ENCODE data around the gene ATP10B. TPM values are rescaled to one million over a fixed set of nuclear protein-coding genes. Genes with fewer than 3 reads are reported as not detected.
"Not testable (repeated sequence)": the region's sequence is repeated elsewhere in the genome, so short reads cannot be mapped to it uniquely, and the experiment has no call there.

The ATP10B gene
- total and polyA plus RNA-seq, 4 donors: 0.32 to 0.88 TPM; not detected in 2

DNA sequence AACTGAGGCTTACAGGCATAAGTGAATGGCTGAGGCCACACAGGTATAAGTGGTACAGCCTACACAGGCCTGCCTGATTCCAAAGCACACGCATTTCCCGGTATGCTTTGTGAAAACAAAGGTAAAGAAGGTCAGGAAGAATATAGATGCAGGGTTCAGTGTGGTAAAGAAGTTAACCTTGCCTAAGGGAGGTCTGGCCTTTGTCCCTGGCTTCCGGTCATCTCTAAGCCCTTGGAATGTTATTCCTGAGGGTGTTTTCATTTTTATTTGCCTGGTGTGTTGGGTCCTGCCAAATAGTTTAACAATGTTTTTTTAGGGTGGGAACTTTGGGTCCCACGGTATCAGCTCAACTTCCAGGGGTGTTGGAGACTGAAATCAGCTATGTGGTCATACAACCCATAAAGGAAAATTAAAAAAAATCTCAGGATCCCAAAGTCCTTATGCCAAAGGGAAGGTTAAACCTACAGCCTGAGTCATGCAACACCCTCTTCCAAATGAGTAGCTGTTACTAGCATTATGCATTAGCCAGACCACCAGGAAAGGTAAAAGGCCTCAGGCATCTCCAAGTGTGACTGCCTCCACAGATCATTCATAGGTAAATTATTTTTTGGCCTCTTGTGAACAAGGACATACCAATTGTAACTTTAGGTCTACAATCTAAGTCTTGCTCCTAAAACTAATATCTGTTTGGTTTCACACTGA, 124.6 kb downstream of the ATP10B start:
- H3K9me3 ChIP-seq (ENCODE audit: control insufficient read depth, low read length): no peaks in the 10 kb centered on the region
- no peaks in the 10 kb centered on the region for H3K4me1 ChIP-seq (ENCODE audit: control insufficient read depth in 1 of 2, insufficient read depth in 2 of 2, low read length in 2 of 2)
- intact Hi-C loops (cut with DNase I): no loop called here
- ATAC-seq (ENCODE audit: low FRiP score) (no peak), DNase-seq (no peak)
- H3K4me3 ChIP-seq (ENCODE audit: low read length in 2 of 2): no peak overlapping the region
- 25 to 27% methylated on average over 4 of the region's 4 CpGs for WGBS, 2 donors
- H3K27me3 ChIP-seq (ENCODE audit: control insufficient read depth in 1 of 2, insufficient read depth in 2 of 2, low read length in 1 of 2): no peaks in the 10 kb centered on the region
- no peak overlapping the region for H3K27ac ChIP-seq (ENCODE audit: low read depth in 1 of 2, low read length in 2 of 2)
- H3K36me3 ChIP-seq (ENCODE audit: control insufficient read depth in 1 of 2, insufficient read depth in 2 of 2, low read length in 1 of 2): no peaks in the 10 kb centered on the region

DNA sequence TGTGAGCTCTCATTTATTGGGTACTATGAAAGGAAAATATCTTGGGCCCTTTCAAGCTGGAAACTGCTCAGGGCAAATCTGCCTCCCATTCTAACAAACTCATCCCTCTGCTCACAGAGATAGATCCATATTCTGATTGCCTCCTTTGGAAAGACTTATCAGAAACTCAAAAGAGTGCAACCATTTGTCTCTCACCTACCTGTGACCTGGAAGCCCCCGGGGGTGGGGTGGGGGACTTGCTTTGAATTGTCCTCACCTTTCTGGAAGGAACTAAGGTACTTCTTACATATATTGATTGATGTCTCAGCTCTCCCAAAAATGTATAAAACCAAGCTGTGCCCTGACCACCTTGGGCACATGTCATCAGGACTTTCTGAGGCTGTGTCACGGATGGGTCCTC, 125.3 kb downstream of the ATP10B start:
- no peak for DNase-seq
- ATAC-seq (ENCODE audit: low FRiP score): no peak
- Histone ChIP-seq H3K27me3 (ENCODE audit: control insufficient read depth in 1 of 2, insufficient read depth in 2 of 2, low read length in 1 of 2) (no peaks in the 10 kb centered on the region), H3K27ac (ENCODE audit: low read depth in 1 of 2, low read length in 2 of 2) (no peak overlapping the region), H3K4me3 (ENCODE audit: low read length in 2 of 2) (no peak overlapping the region), H3K4me1 (ENCODE audit: control insufficient read depth in 1 of 2, insufficient read depth in 2 of 2, low read length in 2 of 2) (no peaks in the 10 kb centered on the region), H3K9me3 (ENCODE audit: control insufficient read depth, low read length) (no peaks in the 10 kb centered on the region), H3K36me3 (ENCODE audit: control insufficient read depth in 1 of 2, insufficient read depth in 2 of 2, low read length in 1 of 2) (no peaks in the 10 kb centered on the region)
- intact Hi-C loops (cut with DNase I): no loop called here
- 44 to 45% methylated on average over 2 of the region's 2 CpGs for WGBS, 2 donors

DNA sequence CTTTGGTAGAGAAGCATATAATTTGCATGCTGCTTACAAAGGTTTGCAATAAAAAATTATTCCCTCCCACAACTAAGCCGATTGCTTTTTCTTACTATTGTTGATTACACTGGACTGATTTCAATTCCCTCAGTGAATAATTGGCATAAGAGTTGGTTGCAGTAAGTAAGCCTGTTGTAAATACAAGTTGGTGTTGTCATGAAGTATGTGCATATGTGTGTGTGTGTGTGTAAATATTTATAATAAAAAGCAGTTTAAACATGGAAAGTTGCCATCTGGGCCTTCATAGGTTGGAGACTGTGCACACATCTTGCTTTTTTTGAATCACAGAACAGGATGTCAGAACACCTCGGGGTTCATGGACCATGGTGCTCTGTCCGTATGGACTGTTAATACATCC, 131.2 kb downstream of the ATP10B start:
- ATAC-seq (ENCODE audit: low FRiP score): no peak

DNA sequence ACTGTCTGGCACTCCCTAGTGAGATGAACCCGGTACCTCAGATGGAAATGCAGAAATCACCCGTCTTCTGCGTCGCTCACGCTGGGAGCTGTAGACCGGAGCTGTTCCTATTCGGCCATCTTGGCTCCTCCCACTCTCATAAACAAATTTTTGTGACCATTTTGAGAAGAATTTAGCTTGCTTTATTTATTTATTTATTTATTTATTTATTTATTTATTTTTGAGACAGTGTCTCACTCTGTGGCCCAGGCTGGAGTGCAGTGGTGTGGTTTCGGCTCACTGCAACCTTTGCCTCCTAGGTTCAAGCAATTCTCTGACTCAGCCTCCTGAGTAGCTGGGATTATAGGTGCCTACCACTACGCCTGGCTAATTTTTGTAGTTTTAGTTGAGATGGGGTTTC, 136.5 kb downstream of the ATP10B start:
- H3K4me3 ChIP-seq (ENCODE audit: low read length in 2 of 2); H3K4me1 ChIP-seq (ENCODE audit: control insufficient read depth in 1 of 2, insufficient read depth in 2 of 2, low read length in 2 of 2); H3K27ac ChIP-seq (ENCODE audit: low read depth in 1 of 2, low read length in 2 of 2); H3K36me3 ChIP-seq (ENCODE audit: control insufficient read depth in 1 of 2, insufficient read depth in 2 of 2, low read length in 1 of 2); intact Hi-C loops (cut with DNase I); H3K9me3 ChIP-seq (ENCODE audit: control insufficient read depth, low read length); ATAC-seq (ENCODE audit: low FRiP score); DNase-seq; H3K27me3 ChIP-seq (ENCODE audit: control insufficient read depth in 1 of 2, insufficient read depth in 2 of 2, low read length in 1 of 2): not testable (repeated sequence)
- WGBS, 2 donors: 96% methylated on average over 5 to 8 of the region's 9 CpGs

More for the DNA sequence above, 131.2 kb downstream of the ATP10B start:
- Histone ChIP-seq H3K27ac (ENCODE audit: low read depth in 1 of 2, low read length in 2 of 2) (no peak overlapping the region), H3K36me3 (ENCODE audit: control insufficient read depth in 1 of 2, insufficient read depth in 2 of 2, low read length in 1 of 2) (no peaks in the 10 kb centered on the region), H3K9me3 (ENCODE audit: control insufficient read depth, low read length) (no peaks in the 10 kb centered on the region), H3K4me3 (ENCODE audit: low read length in 2 of 2) (no peak overlapping the region), H3K4me1 (ENCODE audit: control insufficient read depth in 1 of 2, insufficient read depth in 2 of 2, low read length in 2 of 2) (no peaks in the 10 kb centered on the region), H3K27me3 (ENCODE audit: control insufficient read depth in 1 of 2, insufficient read depth in 2 of 2, low read length in 1 of 2) (no peaks in the 10 kb centered on the region)
- DNase-seq: no peak
- 61 to 67% methylated on average over 3 of the region's 3 CpGs for WGBS, 2 donors
- intact Hi-C loops (cut with DNase I): no loop called here

DNA sequence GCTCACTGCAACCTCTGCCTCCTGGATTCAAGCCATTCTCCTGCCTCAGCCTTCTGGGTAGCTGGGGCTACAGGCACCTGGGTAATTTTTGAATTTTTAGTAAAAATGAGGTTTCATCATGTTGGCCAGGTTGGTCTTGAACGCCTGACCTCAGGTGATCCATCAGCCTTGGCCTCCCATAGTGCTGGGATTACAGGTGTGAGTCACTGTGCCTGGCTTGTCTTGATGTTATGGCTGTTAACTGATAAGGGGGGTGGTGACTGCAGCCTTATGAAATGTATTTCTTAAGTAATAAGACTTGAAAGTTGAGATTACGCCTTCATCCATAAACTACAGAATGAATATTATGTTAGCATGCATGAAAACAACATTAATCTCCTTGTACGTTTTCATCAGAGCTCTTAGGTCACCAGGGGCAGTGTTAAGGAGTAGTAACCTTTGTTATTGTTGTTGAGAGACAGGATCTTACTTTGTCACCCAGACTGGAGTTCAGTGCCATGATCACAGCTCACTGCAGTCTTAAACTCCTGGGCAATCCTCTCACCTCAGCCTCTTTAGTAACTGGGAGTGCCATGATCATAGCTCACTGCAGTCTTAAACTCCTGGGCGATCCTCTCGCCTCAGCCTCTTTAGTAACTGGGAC, 148.3 kb downstream of the ATP10B start:
- ATAC-seq (ENCODE audit: low FRiP score) (no peak), DNase-seq (no peak)
- 74 to 80% methylated on average over 5 of the region's 5 CpGs for WGBS, 2 donors
- intact Hi-C loops (cut with DNase I): no loop called here
- H3K9me3 ChIP-seq (ENCODE audit: control insufficient read depth, low read length): peaks cover 1% of the 10 kb centered on the region
- no peak overlapping the region for H3K4me3 ChIP-seq (ENCODE audit: low read length in 2 of 2)
- H3K4me1 ChIP-seq (ENCODE audit: control insufficient read depth in 1 of 2, insufficient read depth in 2 of 2, low read length in 2 of 2): no peaks in the 10 kb centered on the region
- H3K27ac ChIP-seq (ENCODE audit: low read depth in 1 of 2, low read length in 2 of 2): no peak overlapping the region
- H3K27me3 ChIP-seq (ENCODE audit: control insufficient read depth in 1 of 2, insufficient read depth in 2 of 2, low read length in 1 of 2): no peaks in the 10 kb centered on the region
- H3K36me3 ChIP-seq (ENCODE audit: control insufficient read depth in 1 of 2, insufficient read depth in 2 of 2, low read length in 1 of 2): no peaks in the 10 kb centered on the region

DNA sequence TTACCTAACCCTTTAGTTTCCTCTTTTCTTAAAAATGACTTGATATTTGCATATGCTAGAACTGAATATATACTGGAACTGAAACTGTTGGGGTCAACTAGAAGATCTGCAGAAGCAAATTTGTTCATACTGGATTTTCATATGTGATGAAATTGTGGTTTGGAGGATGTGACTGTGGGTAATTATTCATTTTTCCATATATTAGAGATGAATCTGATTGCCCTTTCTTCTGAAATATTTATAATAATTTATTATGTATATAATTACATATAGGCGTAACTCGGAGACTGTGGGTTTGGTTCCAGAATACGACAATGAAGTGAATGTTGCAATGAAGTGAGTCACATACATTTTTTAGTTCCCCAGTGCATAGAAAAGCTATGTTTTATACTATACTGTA, 149.1 kb downstream of the ATP10B start:
- 86 to 91% methylated on average over 3 of the region's 3 CpGs for WGBS, 2 donors
- H3K27ac ChIP-seq (ENCODE audit: low read depth in 1 of 2, low read length in 2 of 2): no peak overlapping the region
- H3K9me3 ChIP-seq (ENCODE audit: control insufficient read depth, low read length): peaks cover 1% of the 10 kb centered on the region
- H3K27me3 ChIP-seq (ENCODE audit: control insufficient read depth in 1 of 2, insufficient read depth in 2 of 2, low read length in 1 of 2): no peaks in the 10 kb centered on the region
- H3K4me1 ChIP-seq (ENCODE audit: control insufficient read depth in 1 of 2, insufficient read depth in 2 of 2, low read length in 2 of 2): no peaks in the 10 kb centered on the region
- no peaks in the 10 kb centered on the region for H3K36me3 ChIP-seq (ENCODE audit: control insufficient read depth in 1 of 2, insufficient read depth in 2 of 2, low read length in 1 of 2)
- intact Hi-C loops (cut with DNase I): no loop called here
- DNase-seq: no peak
- no peak for ATAC-seq (ENCODE audit: low FRiP score)
- no peak overlapping the region for H3K4me3 ChIP-seq (ENCODE audit: low read length in 2 of 2)

DNA sequence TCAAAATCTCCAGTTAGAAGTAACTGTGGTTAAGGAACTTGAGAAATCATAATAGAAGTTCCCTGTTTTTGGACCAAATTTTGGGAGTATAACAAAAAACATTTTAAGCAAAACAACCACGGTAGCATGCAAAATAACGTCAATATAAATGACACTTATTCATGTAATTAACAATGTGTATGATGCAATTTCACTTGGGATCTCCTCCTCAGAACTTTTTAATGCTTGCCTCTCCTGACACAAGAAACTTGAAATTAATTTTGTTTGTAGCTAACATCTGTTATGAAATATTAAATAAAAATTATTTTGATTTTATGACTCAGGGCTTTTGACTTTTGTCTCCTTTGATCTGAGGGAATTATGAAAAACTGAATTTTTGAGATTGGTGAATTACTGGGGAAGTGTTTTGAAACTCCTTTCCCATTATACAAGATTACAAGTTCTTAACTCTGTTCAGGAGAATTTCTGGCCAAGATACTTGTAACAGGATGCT, 149.7 kb downstream of the ATP10B start:
- 85 to 86% methylated on average over 2 of the region's 2 CpGs for WGBS, 2 donors
- ATAC-seq (ENCODE audit: low FRiP score) (no peak), DNase-seq (no peak)
- Histone ChIP-seq H3K36me3 (ENCODE audit: control insufficient read depth in 1 of 2, insufficient read depth in 2 of 2, low read length in 1 of 2) (no peaks in the 10 kb centered on the region), H3K27me3 (ENCODE audit: control insufficient read depth in 1 of 2, insufficient read depth in 2 of 2, low read length in 1 of 2) (no peaks in the 10 kb centered on the region), H3K4me1 (ENCODE audit: control insufficient read depth in 1 of 2, insufficient read depth in 2 of 2, low read length in 2 of 2) (no peaks in the 10 kb centered on the region), H3K4me3 (ENCODE audit: low read length in 2 of 2) (no peak overlapping the region), H3K27ac (ENCODE audit: low read depth in 1 of 2, low read length in 2 of 2) (no peak overlapping the region), H3K9me3 (ENCODE audit: control insufficient read depth, low read length) (peaks cover 1% of the 10 kb centered on the region)
- intact Hi-C loops (cut with DNase I): no loop called here

DNA sequence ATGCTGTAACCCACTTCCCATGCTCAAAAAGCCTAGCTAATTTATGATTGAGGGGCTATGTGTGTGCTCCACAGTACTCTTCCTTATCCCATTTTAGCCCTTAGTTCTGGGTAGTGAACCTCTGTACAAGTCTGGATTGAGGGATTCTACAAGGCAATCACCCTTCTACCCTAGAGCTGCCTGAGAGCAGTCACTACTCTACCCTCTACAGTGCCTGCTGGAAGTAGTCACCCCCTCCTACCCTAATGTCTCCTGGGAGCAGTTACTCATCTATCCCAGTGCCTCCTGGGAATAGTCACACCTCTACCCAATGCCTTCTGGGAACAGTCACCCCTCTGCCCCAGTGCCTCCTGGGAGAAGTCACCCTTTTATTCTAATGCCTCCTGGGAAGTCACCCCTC, 150.6 kb downstream of the ATP10B start:
- intact Hi-C loops (cut with DNase I): no loop called here
- H3K4me3 ChIP-seq (ENCODE audit: low read length in 2 of 2): no peak overlapping the region
- H3K27me3 ChIP-seq (ENCODE audit: control insufficient read depth in 1 of 2, insufficient read depth in 2 of 2, low read length in 1 of 2): no peaks in the 10 kb centered on the region
- H3K36me3 ChIP-seq (ENCODE audit: control insufficient read depth in 1 of 2, insufficient read depth in 2 of 2, low read length in 1 of 2): no peaks in the 10 kb centered on the region
- H3K9me3 ChIP-seq (ENCODE audit: control insufficient read depth, low read length): peaks cover 1% of the 10 kb centered on the region
- ATAC-seq (ENCODE audit: low FRiP score): peak; percentile 60
- DNase-seq: no peak
- H3K27ac ChIP-seq (ENCODE audit: low read depth in 1 of 2, low read length in 2 of 2): no peak overlapping the region
- no peaks in the 10 kb centered on the region for H3K4me1 ChIP-seq (ENCODE audit: control insufficient read depth in 1 of 2, insufficient read depth in 2 of 2, low read length in 2 of 2)

DNA sequence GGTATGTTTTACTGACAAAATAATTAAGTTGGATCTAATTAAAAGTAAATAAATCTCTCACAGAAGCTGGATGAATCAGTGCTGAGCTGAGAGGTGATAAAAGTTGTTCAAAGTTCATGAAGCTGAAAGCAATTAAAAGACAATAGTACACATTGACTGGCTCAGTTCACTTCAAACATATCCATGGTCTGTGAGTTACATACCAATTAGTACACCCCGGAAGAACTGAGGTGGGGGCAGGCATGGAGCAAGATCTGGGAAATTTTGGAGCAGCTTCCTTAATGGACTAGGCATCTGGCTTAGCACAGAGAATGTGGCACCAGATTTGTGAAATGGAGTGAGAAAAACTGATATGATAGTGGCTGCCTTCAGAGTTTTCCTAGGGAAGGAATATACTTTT, 152.7 kb downstream of the ATP10B start:
- intact Hi-C loops (cut with DNase I): no loop called here
- DNase-seq: no peak
- 41% methylated on average over 1 of the region's 1 CpG for WGBS, 2 donors

More for the DNA sequence above, 152.7 kb downstream of the ATP10B start:
- no peaks in the 10 kb centered on the region for H3K27me3 ChIP-seq (ENCODE audit: control insufficient read depth in 1 of 2, insufficient read depth in 2 of 2, low read length in 1 of 2)
- no peak overlapping the region for H3K4me3 ChIP-seq (ENCODE audit: low read length in 2 of 2)
- H3K27ac ChIP-seq (ENCODE audit: low read depth in 1 of 2, low read length in 2 of 2): no peak overlapping the region
- peaks cover 1% of the 10 kb centered on the region for H3K9me3 ChIP-seq (ENCODE audit: control insufficient read depth, low read length)
- no peaks in the 10 kb centered on the region for H3K4me1 ChIP-seq (ENCODE audit: control insufficient read depth in 1 of 2, insufficient read depth in 2 of 2, low read length in 2 of 2)
- H3K36me3 ChIP-seq (ENCODE audit: control insufficient read depth in 1 of 2, insufficient read depth in 2 of 2, low read length in 1 of 2): no peaks in the 10 kb centered on the region
- ATAC-seq (ENCODE audit: low FRiP score): no peak

Measured in aorta (tissue), 5 donors.